ENCODE data around the gene NMRK2. TPM values are rescaled to one million over a fixed set of nuclear protein-coding genes. Genes with fewer than 3 reads are reported as not detected.

Gene NMRK2
- not detected in 2 replicates for total RNA-seq

GRCh38 chr19:3932931-3933810 is at the start of gene NMRK2:
Gene NMRK2, plus strand, starts transcription at chr19:3933069. Its CDS starts 603 bp downstream, at chr19:3933672.

GRCh38 chr19:3970808-3971598 is 38.1 kb downstream of the NMRK2 start, which contains the start of gene DAPK3:
Gene DAPK3, minus strand, starts transcription at chr19:3971099. Its CDS starts 1,364 bp downstream, at chr19:3969735.

DNA sequence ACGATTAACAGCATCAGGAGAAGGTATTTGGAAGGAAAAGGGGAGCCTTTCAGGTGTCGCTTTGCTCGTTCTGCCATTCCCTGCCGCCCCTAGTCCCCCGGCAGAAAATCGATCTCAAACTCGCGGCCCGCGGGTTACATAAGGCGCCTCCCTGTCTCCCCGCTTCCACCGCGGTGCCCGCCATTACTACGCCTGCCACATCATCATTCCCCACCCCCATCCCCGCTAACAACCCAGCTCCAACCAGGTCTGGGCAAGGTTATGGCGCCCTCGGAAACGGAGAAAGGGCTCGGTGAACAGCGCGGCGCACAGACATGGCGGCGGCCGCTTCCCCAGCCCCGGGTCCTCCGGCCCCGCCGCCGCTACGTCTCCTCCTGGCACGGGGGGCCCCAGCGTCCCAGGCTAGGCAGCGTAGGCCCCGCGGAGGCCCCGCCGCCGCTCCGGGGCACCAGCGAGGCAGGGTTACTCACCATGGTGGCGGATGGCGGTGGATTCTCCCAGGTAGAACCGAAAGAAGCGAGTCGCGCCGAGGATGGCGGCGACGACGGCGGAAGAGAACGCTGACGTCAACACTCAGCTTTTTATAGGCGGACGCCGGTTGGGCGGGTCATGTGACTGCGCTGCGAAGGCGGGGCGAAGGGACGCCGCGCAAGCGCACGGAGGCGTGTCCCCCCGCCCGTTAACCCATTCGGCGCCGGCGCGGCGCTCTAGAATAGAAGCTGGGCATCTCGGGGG is 52.2 kb downstream of the NMRK2 start, which contains the start of gene EEF2:
TSS of gene EEF2 (minus strand) at position 556 of the 735 bp plus-strand sequence. CDS start at position 473, 83 bp downstream.

Other genes starting within 250 kb of the NMRK2 start
- 27.6 and 60.0 TPM in 2 replicates for gene PIP5K1C, start 232.6 kb upstream of the NMRK2 start, total RNA-seq
- gene TJP3, start 224.7 kb upstream of the NMRK2 start, total RNA-seq: under 0.01 TPM in 1 of 2 replicates, not detected in the other
- 19.3 and 28.9 TPM in 2 replicates for gene APBA3, start 171.4 kb upstream of the NMRK2 start, total RNA-seq
- gene MRPL54, start 170.4 kb upstream of the NMRK2 start, total RNA-seq: 21.8 and 50.2 TPM in 2 replicates
- not detected in 2 replicates for gene RAX2, start 160.8 kb upstream of the NMRK2 start, total RNA-seq
- gene MATK, start 146.7 kb upstream of the NMRK2 start, total RNA-seq: 0.15 TPM in 1 of 2 replicates, not detected in the other
- not detected in 2 replicates for gene ZFR2, start 64.0 kb upstream of the NMRK2 start, total RNA-seq
- not detected in 2 replicates for gene ATCAY, start 52.4 kb upstream of the NMRK2 start, total RNA-seq
- 103 and 139 TPM in 2 replicates for gene DAPK3, start 38.0 kb downstream of the NMRK2 start, total RNA-seq
- gene EEF2, start 52.4 kb downstream of the NMRK2 start, total RNA-seq: 2,700 and 4,831 TPM in 2 replicates
- gene PIAS4, start 74.7 kb downstream of the NMRK2 start, total RNA-seq: 14.8 and 33.6 TPM in 2 replicates
- 32.9 and 49.3 TPM in 2 replicates for gene ZBTB7A, start 133.8 kb downstream of the NMRK2 start, total RNA-seq
- gene MAP2K2, start 191.1 kb downstream of the NMRK2 start, total RNA-seq: 152 and 278 TPM in 2 replicates
- not detected in 2 replicates for gene CREB3L3, start 220.6 kb downstream of the NMRK2 start, total RNA-seq
- 18.5 and 23.3 TPM in 2 replicates for gene SIRT6, start 249.5 kb downstream of the NMRK2 start, total RNA-seq
- gene ANKRD24, start 249.6 kb downstream of the NMRK2 start, total RNA-seq: 1.0 and 5.0 TPM in 2 replicates

Measured in smooth muscle cell of trachea (primary cell).